ENCODE results near the gene MAP2K5. TPM values are rescaled to one million over a fixed set of nuclear protein-coding genes. Genes with fewer than 3 reads are reported as not detected.

Gene MAP2K5
- total and polyA plus RNA-seq, 8 donors = 1.8 to 94.6 (median 11.1) TPM

DNA sequence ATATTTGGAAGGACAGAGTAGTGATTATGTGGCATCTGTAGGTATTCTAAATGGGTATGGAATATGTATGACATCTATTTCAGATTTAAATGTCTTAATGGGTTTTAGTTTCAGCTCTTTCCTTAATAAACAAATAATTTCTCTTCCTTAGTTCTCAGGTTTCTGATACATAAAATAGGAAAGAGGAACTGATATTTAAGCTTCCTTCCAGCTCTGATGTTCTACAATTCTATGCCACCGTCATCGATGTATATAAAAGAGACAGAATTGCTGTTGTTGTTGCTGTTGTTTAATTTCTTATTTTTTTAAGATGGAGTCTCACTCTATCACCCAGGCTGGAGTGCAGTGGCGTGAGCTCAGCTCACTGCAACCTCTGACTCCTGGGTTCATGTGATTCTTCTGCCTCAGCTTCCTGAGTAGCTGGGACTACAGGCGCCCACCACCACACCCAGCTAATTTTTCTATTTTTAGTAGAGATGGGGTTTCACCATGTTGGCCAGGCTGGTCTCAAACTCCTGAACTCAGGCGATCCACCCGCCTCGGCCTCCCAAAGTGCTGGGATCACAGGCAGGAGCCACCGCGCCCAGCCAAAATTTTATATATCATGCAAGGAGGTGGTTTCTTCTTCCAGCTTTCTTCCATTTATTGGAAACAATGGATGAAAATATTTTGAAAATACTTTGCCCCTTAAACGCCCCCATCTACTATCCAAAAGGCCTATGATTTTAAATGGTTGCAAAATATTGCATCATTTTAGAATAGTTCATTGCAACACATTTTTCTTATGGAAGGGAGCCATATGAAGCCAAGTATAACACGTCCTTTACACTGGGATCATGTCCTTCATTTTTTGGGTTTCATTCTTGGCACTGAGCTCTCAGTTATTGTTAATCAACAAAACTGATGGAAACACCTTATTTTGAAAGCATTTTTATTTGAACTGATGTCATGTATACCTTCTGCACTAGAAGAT is 35.4 kb upstream of the MAP2K5 start:
- Histone ChIP-seq H3K4me3 (no peak overlapping the region), H3K9me3 (no peaks in the 10 kb centered on the region), H3K4me1 (no peaks in the 10 kb centered on the region), H3K36me3 (peaks cover 0 to 6% (median 2%) of the 10 kb centered on the region in 4 donors), H3K27ac (no peak overlapping the region), H3K27me3 (no peaks in the 10 kb centered on the region)
- TF ChIP-seq, protein P1, sequence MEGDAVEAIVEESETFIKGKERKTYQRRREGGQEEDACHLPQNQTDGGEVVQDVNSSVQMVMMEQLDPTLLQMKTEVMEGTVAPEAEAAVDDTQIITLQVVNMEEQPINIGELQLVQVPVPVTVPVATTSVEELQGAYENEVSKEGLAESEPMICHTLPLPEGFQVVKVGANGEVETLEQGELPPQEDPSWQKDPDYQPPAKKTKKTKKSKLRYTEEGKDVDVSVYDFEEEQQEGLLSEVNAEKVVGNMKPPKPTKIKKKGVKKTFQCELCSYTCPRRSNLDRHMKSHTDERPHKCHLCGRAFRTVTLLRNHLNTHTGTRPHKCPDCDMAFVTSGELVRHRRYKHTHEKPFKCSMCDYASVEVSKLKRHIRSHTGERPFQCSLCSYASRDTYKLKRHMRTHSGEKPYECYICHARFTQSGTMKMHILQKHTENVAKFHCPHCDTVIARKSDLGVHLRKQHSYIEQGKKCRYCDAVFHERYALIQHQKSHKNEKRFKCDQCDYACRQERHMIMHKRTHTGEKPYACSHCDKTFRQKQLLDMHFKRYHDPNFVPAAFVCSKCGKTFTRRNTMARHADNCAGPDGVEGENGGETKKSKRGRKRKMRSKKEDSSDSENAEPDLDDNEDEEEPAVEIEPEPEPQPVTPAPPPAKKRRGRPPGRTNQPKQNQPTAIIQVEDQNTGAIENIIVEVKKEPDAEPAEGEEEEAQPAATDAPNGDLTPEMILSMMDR (IDR thresholded peaks at IDR 0.05) = no peak
- no peak for TF ChIP-seq EP300 (IDR thresholded peaks at IDR 0.05)
- no peak for TF ChIP-seq POLR2AphosphoS5 (IDR thresholded peaks at IDR 0.05)
- TF ChIP-seq POLR2A (IDR thresholded peaks at IDR 0.05) = no peak
- intact Hi-C loops (cut with DNase I; ENCODE audit: low total_unique reads) = no loop called here
- DNase-seq = no peak
- 89 to 94% (median 93%) methylated on average over 11 of the region's 11 CpGs for WGBS, 5 donors

DNA sequence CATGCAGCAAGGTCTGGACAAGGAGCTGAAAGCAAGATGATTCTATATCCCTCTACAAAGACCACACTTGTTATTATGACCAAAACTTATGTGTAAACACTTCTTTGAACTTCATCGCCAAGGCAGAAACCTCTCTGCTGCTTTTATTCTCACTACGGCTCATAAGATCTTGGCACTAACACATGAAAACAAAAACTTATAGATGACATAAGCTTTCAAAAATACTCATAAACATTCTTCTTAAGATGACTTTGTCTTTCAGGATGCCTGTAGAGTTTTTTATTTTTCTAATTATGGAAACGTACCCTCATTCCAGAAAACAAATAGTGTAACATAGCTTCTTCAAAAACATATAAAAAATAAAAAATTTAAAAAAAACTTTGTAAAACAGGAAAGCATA is 34.1 kb upstream of the MAP2K5 start:
- Histone ChIP-seq H3K27ac (no peak overlapping the region), H3K27me3 (no peaks in the 10 kb centered on the region), H3K36me3 (peaks cover 0 to 20% (median 15%) of the 10 kb centered on the region in 4 donors), H3K4me3 (no peak overlapping the region), H3K4me1 (no peaks in the 10 kb centered on the region), H3K9me3 (no peaks in the 10 kb centered on the region)
- intact Hi-C loops (cut with DNase I; ENCODE audit: low total_unique reads) = no loop called here
- TF ChIP-seq POLR2AphosphoS5 (IDR thresholded peaks at IDR 0.05) (no peak), EP300 (IDR thresholded peaks at IDR 0.05) (no peak), POLR2A (IDR thresholded peaks at IDR 0.05) (no peak)
- TF ChIP-seq, protein P1 (IDR thresholded peaks at IDR 0.05) = no peak
- 87 to 91% (median 89%) methylated on average over 3 of the region's 3 CpGs for WGBS, 5 donors
- DNase-seq = no peak

DNA sequence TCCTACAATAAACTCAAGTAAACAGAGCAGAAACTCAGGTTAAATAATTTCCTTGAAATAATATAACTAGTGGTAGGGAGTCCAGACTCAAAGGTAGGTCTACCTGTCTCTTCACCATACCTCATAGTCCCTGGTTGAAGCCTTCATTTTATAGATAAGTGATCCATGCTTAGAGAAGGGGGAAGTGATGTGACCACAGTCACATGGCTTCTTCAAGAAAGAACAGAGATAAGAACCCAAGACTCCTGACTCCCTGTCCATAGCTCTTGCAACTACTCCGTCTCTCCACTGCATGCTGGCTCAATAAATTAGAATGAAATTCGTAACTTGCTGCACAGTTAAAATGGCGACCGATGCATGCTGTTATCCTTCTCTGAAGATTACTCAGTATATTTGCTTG is 32.6 kb upstream of the MAP2K5 start:
- peaks cover 5 to 33% (median 30%) of the 10 kb centered on the region in 4 donors for H3K36me3 ChIP-seq
- no peaks in the 10 kb centered on the region for H3K4me1 ChIP-seq
- TF ChIP-seq POLR2AphosphoS5 (IDR thresholded peaks at IDR 0.05) = no peak
- no peak for TF ChIP-seq EP300 (IDR thresholded peaks at IDR 0.05)
- TF ChIP-seq, protein P1 (IDR thresholded peaks at IDR 0.05) = no peak
- TF ChIP-seq POLR2A (IDR thresholded peaks at IDR 0.05) = no peak
- no peaks in the 10 kb centered on the region for H3K9me3 ChIP-seq
- no peaks in the 10 kb centered on the region for H3K27me3 ChIP-seq
- no peak overlapping the region for H3K4me3 ChIP-seq
- intact Hi-C loops (cut with DNase I; ENCODE audit: low total_unique reads) = no loop called here
- H3K27ac ChIP-seq = no peak overlapping the region
- 91 to 95% (median 93%) methylated on average over 4 of the region's 4 CpGs for WGBS, 5 donors
- no peak for DNase-seq

DNA sequence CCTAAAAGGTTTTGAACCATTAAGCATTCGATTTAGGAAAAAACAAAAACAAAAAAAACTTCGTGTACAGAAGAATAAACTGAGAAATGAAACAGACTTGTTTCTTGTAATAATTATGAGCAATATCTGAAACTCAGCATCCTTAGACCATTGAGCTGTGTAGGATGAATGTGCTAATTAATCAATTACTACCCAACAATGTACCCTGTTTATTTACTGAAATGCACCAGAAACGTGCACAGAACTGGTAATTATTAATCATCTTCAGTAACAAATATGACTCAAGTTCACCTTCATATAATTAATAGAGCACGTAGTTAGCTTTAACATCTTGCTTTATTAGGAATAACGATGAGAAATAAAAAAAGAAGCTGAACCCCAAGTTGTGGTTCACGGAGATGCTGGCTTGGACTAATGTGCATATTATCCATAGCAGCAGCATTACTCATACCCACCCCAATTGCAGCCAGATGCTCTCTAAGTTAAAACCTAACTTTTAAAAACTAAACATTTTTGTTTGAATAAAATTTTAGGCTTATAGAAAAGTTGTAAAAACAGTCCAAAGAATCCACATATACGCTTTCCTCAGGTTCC is 31.8 kb upstream of the MAP2K5 start:
- 83 to 90% (median 84%) methylated on average over 7 of the region's 7 CpGs for WGBS, 5 donors
- Histone ChIP-seq H3K27me3 (no peaks in the 10 kb centered on the region), H3K9me3 (no peaks in the 10 kb centered on the region), H3K36me3 (peaks cover 5 to 41% (median 37%) of the 10 kb centered on the region in 4 donors), H3K4me3 (no peak overlapping the region), H3K27ac (no peak overlapping the region), H3K4me1 (no peaks in the 10 kb centered on the region)
- intact Hi-C loops (cut with DNase I; ENCODE audit: low total_unique reads) = no loop called here
- TF ChIP-seq POLR2AphosphoS5 (IDR thresholded peaks at IDR 0.05) = no peak
- TF ChIP-seq, protein P1 (IDR thresholded peaks at IDR 0.05) = no peak
- DNase-seq = no peak
